CD4-positive, alpha-beta T cell treated with Interleukin-2 at 100 ng/mL for 4 hours (primary cell): ENCODE results near the gene MRM2.
"Not testable (repeated sequence)": the region's sequence is repeated elsewhere in the genome, so short reads cannot be mapped to it uniquely, and the experiment has no call there.

ENCODE experiments used
- DNase-seq: peaks from one replicate; pipeline ENCODE4 v3.0.0-alpha.2; 2020; ENCODE audit warnings: low spot score

The MRM2 gene

DNA sequence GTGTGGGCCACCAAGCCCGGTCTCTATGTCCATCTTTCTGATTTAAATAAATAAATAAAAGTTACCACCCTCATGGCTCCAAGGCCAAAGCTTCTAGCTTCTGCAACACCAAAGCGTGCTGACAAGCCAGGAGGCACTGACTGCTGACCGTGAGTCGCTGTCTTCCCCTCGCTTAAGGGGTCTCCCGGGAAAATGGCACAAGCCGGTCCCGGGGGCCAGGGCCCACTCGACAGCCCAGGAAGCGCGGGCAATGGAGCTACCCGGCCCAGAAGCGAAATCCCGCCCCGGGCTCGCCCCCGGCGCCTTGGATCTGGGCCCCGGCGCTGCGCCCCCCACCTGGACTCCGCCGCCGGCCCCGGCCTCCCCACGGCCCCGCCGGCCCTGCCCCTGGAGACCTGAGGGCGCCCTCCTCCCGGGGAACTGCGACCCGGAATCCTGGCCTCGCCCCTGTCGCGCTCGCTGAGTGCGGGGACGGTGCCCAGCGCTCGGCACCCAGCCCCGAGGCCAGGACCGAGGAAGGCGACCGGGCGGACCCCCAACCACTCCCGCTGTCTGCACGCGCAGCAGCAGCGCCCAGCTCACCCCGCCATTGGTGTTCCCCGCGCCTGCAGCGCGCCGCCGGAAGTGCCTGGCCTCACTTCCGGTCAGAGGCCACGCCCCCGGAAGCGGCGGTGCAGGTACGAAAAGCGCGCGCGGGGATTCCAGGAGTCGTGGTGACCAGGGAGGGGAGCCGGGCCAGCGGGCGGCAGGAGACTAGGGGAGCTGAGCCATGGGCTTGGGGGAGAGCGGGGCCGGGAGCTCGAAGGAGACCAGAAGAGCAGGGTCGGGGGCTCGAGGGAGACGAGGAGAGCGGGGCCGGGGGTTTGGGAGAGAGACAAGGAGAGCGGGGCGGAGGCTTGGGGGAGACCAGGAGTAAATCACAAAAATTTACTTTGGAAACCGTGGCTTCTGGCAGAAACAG is at the start of gene MRM2, which contains the start of gene NUDT1:
Gene MRM2, minus strand, starts transcription at position 626 of the 961 bp plus-strand sequence. Its CDS starts 36 bp downstream, at position 590.
Gene NUDT1, plus strand, starts transcription at position 647 of the 961 bp plus-strand sequence. CDS start 2,349 bp downstream, outside the sequence.
- DNase-seq, result peak; percentile 67

DNA sequence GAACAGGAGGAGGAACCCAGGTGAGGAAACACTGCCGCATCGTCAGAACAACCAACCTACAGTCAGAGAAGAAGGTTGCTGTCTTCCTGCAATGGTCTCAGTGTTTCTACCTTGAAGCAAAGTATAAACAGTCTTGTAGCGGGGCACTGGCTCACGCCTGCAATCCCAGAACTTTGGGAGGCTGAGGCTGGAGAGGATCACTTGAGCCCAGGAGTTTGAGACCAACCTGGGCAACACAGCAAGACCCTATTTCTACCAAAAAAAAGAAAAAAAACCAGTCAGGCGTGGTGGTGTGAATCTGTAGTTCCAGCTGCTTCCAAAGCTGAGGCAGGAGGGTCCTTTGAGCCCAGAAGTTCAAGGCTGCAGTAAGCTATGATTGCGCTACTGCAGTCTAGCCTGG is 48.9 kb upstream of the MRM2 start:
- no peak for DNase-seq

DNA sequence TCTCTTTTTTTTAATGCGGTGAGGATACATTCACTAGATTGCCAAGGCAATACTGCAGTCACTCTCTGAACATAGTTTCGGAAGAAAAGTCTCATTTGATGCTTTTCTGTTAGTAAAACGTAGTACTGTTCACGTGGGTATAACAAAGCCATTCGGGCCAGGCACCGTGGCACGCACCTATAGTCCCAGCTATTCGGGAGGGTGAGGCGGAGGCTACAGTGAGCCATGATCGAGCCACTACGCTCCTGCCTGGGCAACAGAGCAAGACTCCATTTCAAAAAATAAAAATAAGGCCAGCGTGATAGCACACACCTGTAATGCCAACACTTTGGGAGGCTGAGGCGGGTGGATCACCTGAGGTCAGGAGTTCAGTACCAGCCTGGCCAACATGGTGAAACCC is 47.6 kb upstream of the MRM2 start:
- DNase-seq, result no peak

DNA sequence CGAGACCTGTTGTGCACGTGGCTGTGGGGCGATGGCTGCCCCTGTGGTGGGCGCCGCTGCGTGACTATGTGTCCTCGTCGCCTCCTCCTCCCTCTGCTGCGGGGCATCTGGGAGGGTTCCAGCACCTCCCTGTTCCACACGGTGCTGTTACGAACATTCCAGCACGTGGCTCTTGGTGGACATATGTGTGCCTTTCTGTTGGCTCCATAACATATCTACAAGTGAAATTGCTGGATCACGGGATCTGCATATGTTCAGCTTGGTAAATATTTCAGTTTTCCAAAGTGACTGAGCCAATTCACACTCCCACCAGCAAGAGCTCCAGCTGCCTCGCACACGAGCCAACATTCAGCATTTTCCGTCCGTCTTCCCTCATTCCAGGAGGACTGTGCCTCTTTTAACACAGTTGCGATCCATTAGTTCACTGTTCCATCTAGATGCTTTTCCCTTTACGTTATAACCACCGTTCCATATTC is 47.1 kb upstream of the MRM2 start:
- no peak for DNase-seq

DNA sequence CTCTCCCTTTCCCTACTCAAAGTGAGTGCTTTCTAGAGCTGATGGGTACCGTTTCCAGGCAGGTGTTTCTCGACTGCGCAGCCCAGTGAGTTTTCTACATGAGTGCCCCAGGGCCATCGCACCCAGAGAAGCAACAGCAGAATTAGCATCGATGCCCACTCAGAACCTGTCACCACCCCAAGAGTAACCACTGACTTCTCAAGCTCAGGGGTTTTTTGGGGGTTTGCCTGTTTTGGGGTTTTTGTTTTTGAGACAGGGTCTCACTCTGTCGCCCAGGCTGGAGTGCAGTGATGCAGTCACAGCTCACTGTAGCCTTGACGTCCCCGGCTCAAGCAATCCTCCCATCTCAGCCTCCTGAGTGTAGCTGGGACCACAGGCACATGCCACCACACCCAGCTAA is 46.5 kb upstream of the MRM2 start:
- DNase-seq, result no peak

DNA sequence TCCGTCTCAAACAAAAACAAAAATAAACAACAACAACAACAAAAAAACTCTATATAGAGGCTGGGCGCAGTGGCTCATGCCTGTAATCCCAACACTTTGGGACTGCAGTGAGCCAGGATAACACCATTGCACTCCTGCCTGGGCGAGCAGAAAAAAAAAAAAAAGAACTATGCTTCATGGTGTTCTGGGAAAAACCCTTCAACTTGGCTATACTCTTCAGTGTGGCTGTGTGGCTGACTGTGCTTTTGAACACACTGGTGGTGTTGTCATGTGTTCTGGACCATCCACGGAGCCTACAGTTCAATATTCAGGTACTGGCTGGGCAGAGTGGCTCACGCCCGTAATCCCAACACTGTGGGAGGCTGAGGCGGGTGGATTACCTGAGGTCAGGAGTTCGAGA is 45.7 kb upstream of the MRM2 start:
- no peak for DNase-seq

DNA sequence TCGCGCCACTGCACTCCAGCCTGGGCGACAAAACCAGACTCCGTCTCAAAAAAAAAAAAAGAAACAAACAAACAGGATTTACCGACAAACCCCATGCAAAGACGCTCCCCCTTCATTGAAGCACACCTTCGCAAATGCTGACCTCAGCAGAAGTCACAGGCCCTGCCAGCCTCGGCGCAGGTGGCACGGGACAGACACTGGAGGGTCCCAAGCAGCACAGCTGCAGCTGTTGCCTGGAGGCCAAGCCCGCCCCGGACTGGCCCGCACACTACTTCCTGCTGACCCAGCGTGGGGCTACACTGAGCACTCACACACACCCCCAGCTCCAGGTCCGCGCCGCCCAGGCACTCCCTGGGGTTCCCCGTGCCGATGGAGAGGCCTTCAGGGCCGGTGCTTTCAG is 41.1 kb upstream of the MRM2 start:
- no peak for DNase-seq

DNA sequence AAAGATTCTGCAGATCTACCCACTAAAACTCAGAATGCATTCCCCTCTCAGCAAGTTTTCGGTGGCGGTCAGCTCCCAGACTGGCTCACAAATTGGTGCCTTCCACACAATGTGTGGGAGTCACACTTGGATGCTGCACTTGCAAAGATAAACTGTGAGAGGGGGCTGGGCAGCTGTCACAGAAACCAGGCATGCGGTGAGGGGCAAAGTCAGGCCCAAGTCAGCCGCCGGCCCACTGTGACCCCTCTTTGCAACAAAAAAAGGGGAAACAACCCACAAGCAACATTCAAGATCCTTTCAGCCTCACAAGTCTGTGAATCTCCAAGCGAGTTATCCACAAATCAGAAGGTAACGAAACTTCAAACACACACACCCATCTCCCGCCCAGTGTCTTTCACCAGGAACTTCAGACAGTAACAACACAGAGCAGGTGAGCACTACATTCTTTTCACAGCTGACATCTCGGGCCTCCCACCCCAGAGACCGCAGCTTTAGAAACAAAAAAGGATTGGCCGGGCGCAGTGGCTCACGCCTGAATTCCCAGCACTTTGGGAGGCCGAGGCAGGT is 40.3 kb upstream of the MRM2 start:
- DNase-seq, result no peak

DNA sequence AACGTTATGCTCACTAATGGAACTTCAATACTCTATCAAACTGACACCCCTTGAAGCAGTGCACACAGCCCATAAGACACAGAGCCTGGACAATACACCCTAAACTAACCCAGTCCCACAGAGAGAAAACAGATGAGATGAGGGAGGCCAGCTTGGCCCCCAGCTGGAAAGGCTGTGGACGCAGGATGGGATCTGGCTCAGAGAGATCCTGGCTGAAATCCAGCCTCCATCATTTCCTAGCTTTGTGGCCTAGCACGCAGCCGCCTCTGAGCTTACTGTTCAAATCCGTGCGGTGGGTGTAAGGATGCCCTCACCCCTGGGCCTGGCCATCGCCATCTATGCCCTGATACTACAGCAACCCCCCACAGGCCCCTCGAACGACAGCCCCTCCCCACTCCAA is 39.5 kb upstream of the MRM2 start:
- no peak for DNase-seq

DNA sequence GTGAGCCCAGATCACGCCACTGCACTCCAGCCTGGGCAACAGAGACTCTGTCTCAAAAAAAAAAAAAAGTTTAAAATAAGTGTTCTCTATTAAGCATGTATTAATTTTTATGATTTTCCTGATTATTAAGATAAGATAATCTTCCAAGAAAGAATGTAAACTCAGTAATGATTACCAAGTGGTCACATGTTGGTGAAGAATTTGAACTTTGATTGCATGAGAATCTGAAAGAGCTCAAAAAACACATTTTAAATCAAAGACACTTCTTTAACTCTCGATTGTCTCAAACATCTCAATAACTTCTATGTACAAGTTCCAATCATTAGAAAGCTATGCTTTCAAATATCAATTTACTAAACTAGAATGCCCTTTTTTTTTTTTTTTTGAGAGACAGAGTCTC is 38.4 kb upstream of the MRM2 start:
- DNase-seq, result no peak

DNA sequence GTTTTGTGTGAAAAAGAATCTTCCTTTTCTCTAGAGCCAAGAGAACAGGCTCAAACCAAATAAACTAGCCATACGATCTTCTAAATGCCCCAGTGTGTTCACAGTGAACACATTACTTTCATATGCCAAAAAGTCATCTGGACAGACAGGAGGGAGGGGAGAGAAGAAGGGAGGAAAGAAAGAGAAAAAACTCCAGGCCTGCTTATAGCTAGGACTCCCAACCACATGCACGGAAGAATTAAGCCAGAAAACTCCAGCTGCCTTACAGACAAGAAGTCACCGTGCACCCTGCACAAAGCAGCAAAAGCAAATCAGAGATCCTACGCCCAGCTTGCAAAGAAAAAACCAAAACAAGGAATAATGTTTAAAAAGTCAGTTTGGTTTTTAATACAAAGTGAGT is 37.9 kb upstream of the MRM2 start:
- DNase-seq, result no peak

DNA sequence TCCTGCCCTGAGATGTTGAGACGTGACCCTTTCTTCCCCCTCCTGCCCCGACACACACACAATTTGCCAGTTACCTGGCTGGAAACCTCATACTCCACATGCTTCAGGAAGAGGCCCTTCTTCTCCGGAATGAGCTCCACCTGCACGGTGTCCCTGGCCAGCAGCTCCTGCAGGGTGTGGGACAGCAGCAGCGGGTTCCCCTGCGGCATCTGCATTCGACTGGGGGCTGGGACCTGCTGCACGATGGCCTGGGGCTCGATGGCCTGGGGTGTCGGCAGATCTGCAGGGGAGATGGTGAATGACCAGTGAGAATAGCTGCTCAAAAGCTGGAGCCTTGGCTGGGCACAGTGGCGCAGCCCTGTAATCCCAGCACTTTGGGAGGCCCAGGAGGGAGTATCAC is 36.0 kb upstream of the MRM2 start:
- no peak for DNase-seq

DNA sequence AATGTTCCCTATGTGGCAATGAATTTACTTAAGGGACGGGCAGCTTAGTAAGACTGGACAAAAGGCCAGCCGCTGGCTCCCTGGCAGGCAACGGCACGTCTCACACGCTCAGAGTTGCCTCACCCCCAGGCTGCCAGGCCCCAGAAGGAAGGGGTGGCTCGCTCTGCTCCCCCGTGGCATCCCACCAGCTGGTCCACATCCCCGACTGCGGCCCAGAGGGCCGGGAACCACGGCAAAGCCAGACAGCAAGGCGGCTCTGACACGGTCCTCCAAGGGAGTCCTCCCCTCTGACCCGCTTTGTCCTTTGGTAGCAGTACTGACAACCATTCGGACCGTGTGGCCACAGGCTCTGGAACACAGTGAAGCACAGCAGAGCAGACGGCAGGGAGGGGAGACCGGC is 34.1 kb upstream of the MRM2 start:
- no peak for DNase-seq

DNA sequence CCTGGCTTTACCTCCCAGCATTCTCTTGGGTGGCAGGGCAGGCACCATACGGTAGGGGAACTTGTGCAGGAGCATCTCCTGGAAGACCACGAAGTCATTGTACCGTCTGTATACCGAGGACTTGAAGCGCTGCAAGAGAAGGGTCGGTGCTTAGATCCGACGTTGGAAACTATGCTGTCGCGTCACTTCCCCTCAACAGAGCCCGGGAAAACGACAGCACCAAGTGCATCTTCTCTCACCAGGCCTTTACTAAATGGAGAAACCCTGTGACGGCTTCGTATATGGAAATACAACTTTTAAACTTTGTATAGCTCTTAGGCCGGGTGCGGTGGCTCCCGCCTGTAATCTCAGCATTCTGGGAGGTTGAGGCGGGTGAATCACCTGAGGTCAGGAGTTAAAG is 33.1 kb upstream of the MRM2 start:
- no peak for DNase-seq

DNA sequence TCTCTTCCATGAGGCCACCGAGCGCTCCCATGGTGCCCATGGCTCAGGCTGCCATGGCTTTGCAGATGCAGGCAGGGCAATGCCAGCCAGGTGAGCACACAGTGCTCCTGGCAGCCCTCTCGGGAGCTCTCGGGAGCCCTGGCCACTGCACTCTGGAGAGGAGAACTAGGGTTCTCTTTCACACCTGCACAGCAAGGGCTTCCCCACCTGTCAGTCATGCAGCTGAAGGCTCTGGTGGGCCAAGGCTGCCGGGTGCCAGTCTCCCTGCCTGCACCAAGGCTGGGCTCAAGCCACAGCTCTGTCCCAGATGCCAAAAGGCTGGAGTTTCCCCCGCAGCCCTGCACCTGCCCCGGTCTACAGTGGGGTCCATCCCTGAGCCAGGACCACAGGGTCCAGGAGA is 32.7 kb upstream of the MRM2 start:
- no peak for DNase-seq

DNA sequence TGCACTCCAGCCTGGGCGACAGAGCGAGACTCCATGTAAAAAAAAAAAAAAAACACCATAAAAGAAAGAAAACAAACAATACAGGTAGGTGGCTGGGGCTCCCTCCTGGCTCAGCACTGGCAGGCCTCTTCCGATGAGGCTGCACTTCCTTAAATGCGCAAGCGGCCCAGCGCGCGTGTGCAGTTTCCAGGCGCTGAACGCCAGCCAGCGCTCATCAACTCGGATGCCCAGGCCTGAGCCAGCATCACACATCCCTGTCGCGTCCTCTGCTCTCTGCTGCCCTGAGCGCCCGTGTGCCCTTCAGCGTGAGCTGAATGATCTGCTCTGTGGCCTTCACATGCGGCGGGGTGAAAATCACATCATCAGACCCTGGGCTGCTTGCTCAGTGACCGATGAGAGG is 31.9 kb upstream of the MRM2 start:
- DNase-seq, result no peak

DNA sequence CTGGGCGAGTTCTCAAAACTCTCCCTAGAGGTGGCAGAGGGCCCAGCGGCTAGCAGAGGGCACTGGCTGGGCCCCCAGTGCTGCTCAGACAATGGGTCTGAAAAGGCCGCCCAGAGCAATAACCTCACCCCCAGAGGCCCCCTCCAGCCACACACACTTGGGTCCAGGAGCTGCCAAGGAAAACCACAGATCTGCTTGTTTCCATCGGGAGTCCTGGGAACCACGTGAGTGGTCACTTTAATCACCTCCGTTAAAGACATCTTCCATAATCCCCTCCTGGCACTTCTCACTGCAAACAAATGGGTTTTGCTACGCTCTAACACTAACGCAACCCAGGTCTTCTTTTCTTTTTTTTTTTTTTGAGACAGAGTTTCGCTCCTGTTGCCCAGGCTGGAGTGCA is 30.0 kb upstream of the MRM2 start:
- no peak for DNase-seq

DNA sequence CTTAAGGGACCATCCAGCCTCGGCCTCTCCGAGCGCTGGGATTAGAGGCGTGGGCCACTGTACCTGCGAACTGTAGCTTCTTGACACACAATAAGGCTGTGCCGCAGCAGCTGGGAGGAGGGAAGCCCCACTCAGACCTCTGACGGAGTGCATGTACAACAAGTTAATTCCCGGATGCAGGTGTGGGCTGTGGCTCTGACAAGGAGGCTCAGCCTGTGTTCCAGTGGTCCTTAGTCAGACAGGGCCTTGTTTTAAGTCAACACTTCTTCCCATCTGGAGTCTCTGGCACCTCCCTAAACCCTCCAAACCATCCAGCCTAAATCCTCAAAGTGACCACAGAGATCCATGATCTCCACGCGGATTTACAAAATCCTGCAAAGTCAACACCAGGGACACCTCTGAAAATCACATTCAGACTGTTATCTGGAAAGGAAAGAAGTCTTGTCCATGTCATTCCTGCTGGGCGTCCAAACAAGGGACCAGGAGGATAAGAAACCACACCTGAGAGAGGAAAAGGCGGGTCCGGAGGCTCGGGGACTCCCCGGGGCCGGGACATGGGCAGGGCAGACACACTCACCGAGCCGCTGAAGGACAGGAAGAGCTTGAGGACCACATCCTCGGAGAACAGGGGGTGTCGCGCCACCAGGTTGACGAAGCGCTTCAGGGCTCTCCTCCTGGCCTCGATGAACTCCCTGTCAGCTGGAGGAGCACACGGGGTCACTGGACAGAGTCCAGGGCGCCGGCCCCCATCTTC is 29.4 kb upstream of the MRM2 start:
- DNase-seq, result no peak

DNA sequence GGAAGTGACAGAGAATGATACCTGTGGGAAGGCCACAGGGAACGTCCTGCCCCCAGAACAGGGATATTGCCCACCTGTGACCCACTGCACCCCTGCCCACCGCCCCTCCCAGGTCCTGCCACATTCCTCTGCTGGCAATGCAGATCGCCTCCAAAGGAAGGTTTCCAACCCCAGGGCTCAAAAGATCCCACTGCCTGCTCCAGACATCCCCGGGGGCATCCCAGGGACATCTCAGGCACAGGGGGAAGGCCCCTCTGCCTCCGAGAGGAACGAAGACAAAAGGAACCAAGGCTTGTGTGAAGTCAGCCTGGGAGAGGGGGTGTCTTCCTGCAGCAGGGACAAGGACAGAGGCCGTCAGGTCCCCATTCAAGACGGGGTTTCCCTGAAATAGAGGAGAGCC is 28.5 kb upstream of the MRM2 start:
- no peak for DNase-seq

DNA sequence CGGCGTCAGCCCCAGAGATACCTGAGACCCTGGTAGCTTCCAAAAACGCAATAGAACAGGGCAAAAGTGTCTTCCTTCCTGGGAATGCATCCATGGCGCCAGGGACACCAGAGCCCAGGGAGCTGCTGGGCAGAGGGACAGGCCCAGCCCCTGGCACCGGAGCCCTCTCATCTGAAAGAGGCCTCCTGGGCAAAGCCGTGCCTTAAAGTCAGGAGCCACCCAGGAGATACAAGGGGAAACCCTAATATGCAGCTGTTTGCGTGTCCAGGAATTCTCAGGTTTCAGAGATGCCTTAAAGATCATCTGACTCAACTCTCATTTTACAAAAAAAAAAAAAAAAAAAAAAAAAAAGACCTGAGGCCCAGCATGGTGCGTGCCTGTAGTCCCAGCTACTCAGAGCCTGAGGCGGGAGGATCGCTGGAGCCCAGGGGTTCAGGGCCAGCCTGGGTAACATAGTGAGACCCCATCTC is 28.0 kb upstream of the MRM2 start:
- DNase-seq, result no peak

DNA sequence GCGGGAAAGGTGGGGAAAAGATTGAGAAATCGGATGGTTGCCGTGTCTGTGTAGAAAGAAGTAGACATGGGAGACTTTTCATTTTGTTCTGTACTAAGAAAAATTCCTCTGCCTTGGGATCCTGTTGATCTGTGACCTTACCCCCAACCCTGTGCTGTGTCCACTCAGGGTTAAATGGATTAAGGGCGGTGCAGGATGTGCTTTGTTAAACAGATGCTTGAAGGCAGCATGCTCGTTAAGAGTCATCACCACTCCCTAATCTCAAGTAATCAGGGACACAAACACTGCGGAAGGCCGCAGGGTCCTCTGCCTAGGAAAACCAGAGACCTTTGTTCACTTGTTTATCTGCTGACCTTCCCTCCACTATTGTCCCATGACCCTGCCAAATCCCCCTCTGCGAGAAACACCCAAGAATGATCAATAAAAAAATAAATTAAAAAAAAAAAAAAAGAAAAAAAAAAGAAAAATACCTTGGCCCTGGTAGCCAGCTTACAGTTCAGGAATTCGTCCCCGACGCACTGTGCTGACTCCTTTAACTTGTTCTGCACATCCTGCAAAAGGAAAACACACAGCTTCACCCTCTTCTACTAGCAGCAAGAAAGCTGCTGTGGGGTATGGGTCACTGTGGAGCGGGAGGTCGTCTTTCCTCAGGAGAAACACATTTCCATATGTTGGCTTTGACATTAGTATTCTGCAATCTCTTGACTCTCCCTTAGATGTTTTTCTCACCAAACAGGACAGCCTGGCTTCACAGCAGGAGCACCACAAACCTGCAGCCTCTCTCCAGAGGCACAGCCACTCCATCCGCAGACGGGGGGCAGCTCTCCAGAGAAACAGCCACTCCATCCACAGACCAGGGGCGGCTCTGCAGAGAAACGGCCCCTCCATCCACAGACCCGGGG is 27.3 kb upstream of the MRM2 start:
- not testable (repeated sequence) for DNase-seq

DNA sequence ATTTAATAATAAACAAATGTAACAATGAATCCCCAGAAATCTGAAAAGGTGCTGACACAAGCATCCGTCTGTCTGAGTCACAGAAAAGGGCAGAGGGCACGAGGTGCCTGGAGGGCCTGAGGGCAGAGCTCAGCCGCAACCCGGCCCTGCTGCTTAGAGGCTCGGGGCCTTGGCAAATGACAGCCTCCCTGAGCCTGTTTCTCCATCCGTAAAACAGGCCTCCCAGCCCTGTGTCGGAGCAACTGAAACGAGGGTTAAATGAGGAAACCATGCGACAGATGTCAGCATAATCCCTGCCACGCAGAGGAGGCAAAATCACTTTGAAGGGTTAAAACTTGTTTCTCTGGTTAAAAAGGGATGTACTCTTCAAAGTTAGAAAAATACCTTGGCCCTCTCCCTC is 24.9 kb upstream of the MRM2 start:
- no peak for DNase-seq
